22Rv1 (cell line): Measurements from ENCODE around the gene ZC3H14.

Source experiments
- ZFX ChIP-seq: fragments of 450-650 bp; IDR thresholded peaks from 2 replicates; pipeline ENCODE4 v1.6.1; 2017; ENCODE audit warnings: antibody characterized with exemption, borderline replicate concordance
- TF ChIP-seq, protein P1 (sequence below): fragments of 450-650 bp; IDR thresholded peaks from 2 replicates; pipeline ENCODE4 v1.5.1; 2017; ENCODE audit warnings: mild to moderate bottlenecking

DNA sequence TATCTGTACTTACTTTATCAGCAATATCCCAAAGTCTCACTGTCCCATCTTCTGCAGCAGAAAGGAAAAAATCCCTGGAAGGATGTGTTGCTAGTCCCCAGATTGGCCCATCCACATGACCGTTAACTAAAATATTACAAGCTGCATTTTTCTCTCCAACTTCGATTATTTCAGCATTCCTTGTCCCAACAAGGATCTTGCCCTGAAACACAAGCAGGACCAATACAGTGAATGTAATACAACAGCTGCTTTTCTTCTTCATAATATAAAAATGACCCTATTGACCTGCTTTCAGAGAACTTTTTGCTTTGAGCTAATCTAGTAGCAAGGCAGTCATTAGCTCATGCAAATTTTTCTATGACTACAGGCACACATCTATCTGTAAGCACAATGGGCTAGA lies 58.3 kb downstream of the ZC3H14 start:
- TF ChIP-seq, protein P1, sequence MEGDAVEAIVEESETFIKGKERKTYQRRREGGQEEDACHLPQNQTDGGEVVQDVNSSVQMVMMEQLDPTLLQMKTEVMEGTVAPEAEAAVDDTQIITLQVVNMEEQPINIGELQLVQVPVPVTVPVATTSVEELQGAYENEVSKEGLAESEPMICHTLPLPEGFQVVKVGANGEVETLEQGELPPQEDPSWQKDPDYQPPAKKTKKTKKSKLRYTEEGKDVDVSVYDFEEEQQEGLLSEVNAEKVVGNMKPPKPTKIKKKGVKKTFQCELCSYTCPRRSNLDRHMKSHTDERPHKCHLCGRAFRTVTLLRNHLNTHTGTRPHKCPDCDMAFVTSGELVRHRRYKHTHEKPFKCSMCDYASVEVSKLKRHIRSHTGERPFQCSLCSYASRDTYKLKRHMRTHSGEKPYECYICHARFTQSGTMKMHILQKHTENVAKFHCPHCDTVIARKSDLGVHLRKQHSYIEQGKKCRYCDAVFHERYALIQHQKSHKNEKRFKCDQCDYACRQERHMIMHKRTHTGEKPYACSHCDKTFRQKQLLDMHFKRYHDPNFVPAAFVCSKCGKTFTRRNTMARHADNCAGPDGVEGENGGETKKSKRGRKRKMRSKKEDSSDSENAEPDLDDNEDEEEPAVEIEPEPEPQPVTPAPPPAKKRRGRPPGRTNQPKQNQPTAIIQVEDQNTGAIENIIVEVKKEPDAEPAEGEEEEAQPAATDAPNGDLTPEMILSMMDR: no peak
- no peak for TF ChIP-seq ZFX
